CD4-positive, alpha-beta T cell treated with Interleukin-15 for 1 hour (primary cell): Measurements from ENCODE around the gene MEGF6.

Source experiments
- DNase-seq: peaks from one replicate; pipeline ENCODE4 v3.0.0-alpha.2; 2020

Gene MEGF6

GRCh38 chr1:3611170-3612019, at the start of gene MEGF6:
TSS of gene MEGF6 (minus strand) at chr1:3611508. CDS start at chr1:3611268, 240 bp downstream.
- peak; percentile 73 for DNase-seq

GRCh38 chr1:3660704-3661103, 49.4 kb upstream of the MEGF6 start:
- DNase-seq, result no peak

- DNase-seq, result no peak
Observed at GRCh38 chr1:3659093-3659492, 47.8 kb upstream of the MEGF6 start.

- DNase-seq, result no peak
Observed at GRCh38 chr1:3658231-3658615, 46.9 kb upstream of the MEGF6 start.

GRCh38 chr1:3657578-3658230, 46.4 kb upstream of the MEGF6 start:
- DNase-seq, result no peak

GRCh38 chr1:3657096-3657475, 45.8 kb upstream of the MEGF6 start:
- DNase-seq, result no peak

GRCh38 chr1:3656450-3657095, 45.3 kb upstream of the MEGF6 start:
- DNase-seq, result no peak

- no peak for DNase-seq
Observed at GRCh38 chr1:3654549-3655281, 43.4 kb upstream of the MEGF6 start.

- no peak for DNase-seq
Observed at GRCh38 chr1:3653286-3653618, 41.9 kb upstream of the MEGF6 start.

GRCh38 chr1:3652548-3653285, 41.4 kb upstream of the MEGF6 start:
- no peak for DNase-seq

- no peak for DNase-seq
Observed at GRCh38 chr1:3651930-3652547, 40.7 kb upstream of the MEGF6 start, which contains the start of gene TP73. TSS of gene TP73 (plus strand) at chr1:3652516. CDS start at chr1:3682366, 29,850 bp downstream.

- DNase-seq, result no peak
Observed at GRCh38 chr1:3651026-3651929, 40.0 kb upstream of the MEGF6 start.

- no peak for DNase-seq
Observed at GRCh38 chr1:3650248-3651025, 39.1 kb upstream of the MEGF6 start.

GRCh38 chr1:3649342-3650247, 38.3 kb upstream of the MEGF6 start, which contains the start of gene WRAP73:
TSS of gene WRAP73 (minus strand) at chr1:3650103. CDS start at chr1:3649999, 104 bp downstream.
- peak; percentile 91 for DNase-seq

- no peak for DNase-seq
Observed at GRCh38 chr1:3646596-3646995, 35.3 kb upstream of the MEGF6 start.

GRCh38 chr1:3645666-3646355, 34.5 kb upstream of the MEGF6 start:
- DNase-seq, result no peak

- no peak for DNase-seq
Observed at GRCh38 chr1:3645247-3645646, 33.9 kb upstream of the MEGF6 start.

- DNase-seq, result no peak
Observed at GRCh38 chr1:3644273-3644672, 33.0 kb upstream of the MEGF6 start.
